K562 (cell line): Measurements from ENCODE around the gene UBE2L6. TPM values are rescaled to one million over a fixed set of nuclear protein-coding genes. Genes with fewer than 3 reads are reported as not detected.

ENCODE experiments used
- ATF3 ChIP-seq, 2 experiments: fragments of 450-650 bp in 1 of 2; sonication (generic) in 1 of 2; formaldehyde crosslinking in 1 of 2; IDR thresholded peaks in 1 of 2; conservative IDR thresholded peaks in 1 of 2; 2 replicates each; pipeline versions ENCODE4 v1.6.1 to v1.8.1; 2016 to 2023; ENCODE audit warnings: mild to moderate bottlenecking in 2 of 2, moderate library complexity in 2 of 2, inconsistent platforms in 1 of 2, missing genetic modification reagents in 1 of 2
- CBFA2T3 ChIP-seq: fragments of 450-650 bp; IDR thresholded peaks from 2 replicates; pipeline ENCODE4 v1.6.1; 2017
- CCNT2 ChIP-seq: IDR thresholded peaks from 2 replicates; pipeline ENCODE4 v1.6.1; 2011; ENCODE audit warnings: borderline replicate concordance, low read depth, mild to moderate bottlenecking, moderate library complexity, mixed read lengths, low read length; ENCODE audit not compliant: insufficient read length; ENCODE audit errors: extremely low read depth
- FOSL1 ChIP-seq: fragments of 200-800 bp; sonication (Bioruptor generic); conservative IDR thresholded peaks from 2 replicates; pipeline ENCODE4 v1.6.1; 2016; ENCODE audit warnings: missing genetic modification characterization, missing compliant biosample characterization
- PKNOX1 ChIP-seq: fragments of 450-650 bp; IDR thresholded peaks from 2 replicates; pipeline ENCODE4 v1.6.1; 2016
- RBM25 ChIP-seq: fragments of 200-400 bp; formaldehyde crosslinking; IDR thresholded peaks from 2 replicates; pipeline ENCODE4 v1.6.1; 2018; ENCODE audit warnings: low read length, low read depth, moderate library complexity; ENCODE audit not compliant: severe bottlenecking
- RCOR1 ChIP-seq, 2 experiments: IDR thresholded peaks; 2 replicates each; pipeline ENCODE4 v1.6.1; 2012; ENCODE audit warnings: low read depth in 2 of 2, low read length in 2 of 2, borderline replicate concordance in 1 of 2, improper control_type of control experiment in 1 of 2
- SIN3B ChIP-seq: fragments of 450-650 bp; IDR thresholded peaks from 2 replicates; pipeline ENCODE4 v1.6.1; 2017; ENCODE audit warnings: low read depth, mild to moderate bottlenecking, moderate library complexity
- SMARCB1 ChIP-seq: IDR thresholded peaks from 2 replicates; pipeline ENCODE4 v1.6.1; 2011; ENCODE audit warnings: improper control_type of control experiment, low read depth; ENCODE audit not compliant: insufficient read length
- YY1 ChIP-seq, 3 experiments: IDR thresholded peaks; 2 replicates each; pipeline ENCODE4 v1.6.1; 2011; ENCODE audit warnings: low read length in 2 of 3, mild to moderate bottlenecking in 2 of 3, moderate library complexity in 2 of 3, borderline replicate concordance in 1 of 3, control low read depth in 1 of 3, low read depth in 1 of 3; ENCODE audit not compliant: insufficient read depth in 3 of 3, insufficient replicate concordance in 2 of 3, control insufficient read depth in 1 of 3, insufficient read length in 1 of 3; ENCODE audit errors: extremely low read depth in 1 of 3
- ZNF174 ChIP-seq: fragments of 250-450 bp; sonication (Bioruptor Pico); IDR thresholded peaks from 2 replicates; pipeline ENCODE4 v1.4.0; 2020; ENCODE audit warnings: mild to moderate bottlenecking
- ZNF253 ChIP-seq: fragments of 250-450 bp; sonication (Bioruptor Pico); conservative IDR thresholded peaks from 2 replicates; pipeline ENCODE4 v1.6.1; 2021; ENCODE audit warnings: mild to moderate bottlenecking
- polyA plus RNA-seq, 8 experiments: library from polyadenylated mRNA; depleted of rRNA in 4 of 8; stranded (reverse) in 5 of 8; unstranded in 3 of 8; fragments of >200 nt; fragmentation: Nextera tagmentation in 2 of 8; fragmentation: Illumina TruSeq in 1 of 8; extraction: Ambion mirVana in 2 of 8; extraction: Trizol in 1 of 8; gene quantifications; 2 replicates each; pipeline versions ENCODE4 v1.2.1 to v1.2.3, GENCODE V29; 2011 to 2014; ENCODE audit warnings: inconsistent platforms in 1 of 8, missing spikeins in 1 of 8
- total RNA-seq, 7 experiments: library from RNA; depleted of rRNA in 6 of 7; stranded (reverse); fragments of >200 nt in 6 of 7; fragmentation: Illumina TruSeq in 2 of 7; extraction: Trizol in 2 of 7; gene quantifications; 2 replicates each; pipeline versions ENCODE4 v1.2.1 to v1.2.3, GENCODE V29; 2011 to 2021; ENCODE audit warnings: low replicate concordance in 1 of 7
- TF ChIP-seq, protein P1 (sequence below): IDR thresholded peaks from 3 replicates; pipeline ENCODE4 v1.6.1; 2011; ENCODE audit warnings: borderline replicate concordance, mild to moderate bottlenecking; ENCODE audit not compliant: insufficient read length, insufficient read depth

The UBE2L6 gene
- total and polyA plus RNA-seq, 9 of the 15 experiments (the other 6 are each of a cell fraction or from before 2014, with no cell fraction given), result 5.9 to 24.9 (median 9.7) TPM

GRCh38 chr11:57546869-57547475, 20.5 kb downstream of the UBE2L6 start (continued):
- no peak for TF ChIP-seq YY1 (IDR thresholded peaks at IDR 0.05; ENCODE audit: borderline replicate concordance in 1 of 3, control insufficient read depth in 1 of 3, extremely low read depth in 1 of 3, insufficient read depth in 3 of 3, insufficient read length in 1 of 3, insufficient replicate concordance in 2 of 3, low read depth in 1 of 3, low read length in 2 of 3)
- TF ChIP-seq FOSL1 (tag), result 0 out of 2 replicates have a peak, but pooled peaks have one; percentile 22
- no peak for TF ChIP-seq ZNF174 (CRISPR knock-in tag)
- no peak for TF ChIP-seq CBFA2T3
- TF ChIP-seq RCOR1 (IDR thresholded peaks at IDR 0.05; ENCODE audit: borderline replicate concordance in 1 of 2, low read depth in 2 of 2, low read length in 2 of 2), result peak in 1 of 2 experiments; percentile 29; a peak in 1 of 4 replicates
- TF ChIP-seq ZNF253 (CRISPR knock-in tag), result no peak
- no peak for TF ChIP-seq SMARCB1
- no peak for TF ChIP-seq RBM25
- TF ChIP-seq, protein P1, sequence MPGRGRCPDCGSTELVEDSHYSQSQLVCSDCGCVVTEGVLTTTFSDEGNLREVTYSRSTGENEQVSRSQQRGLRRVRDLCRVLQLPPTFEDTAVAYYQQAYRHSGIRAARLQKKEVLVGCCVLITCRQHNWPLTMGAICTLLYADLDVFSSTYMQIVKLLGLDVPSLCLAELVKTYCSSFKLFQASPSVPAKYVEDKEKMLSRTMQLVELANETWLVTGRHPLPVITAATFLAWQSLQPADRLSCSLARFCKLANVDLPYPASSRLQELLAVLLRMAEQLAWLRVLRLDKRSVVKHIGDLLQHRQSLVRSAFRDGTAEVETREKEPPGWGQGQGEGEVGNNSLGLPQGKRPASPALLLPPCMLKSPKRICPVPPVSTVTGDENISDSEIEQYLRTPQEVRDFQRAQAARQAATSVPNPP, result no peak
- peak; percentile 60 for TF ChIP-seq PKNOX1
- TF ChIP-seq CCNT2, result no peak
- TF ChIP-seq SIN3B, result no peak
- TF ChIP-seq ATF3 (IDR thresholded peaks at IDR 0.05), result 0 out of 2 replicates have a peak, but pooled peaks have one; percentile 7
- no peak for TF ChIP-seq ATF3 (CRISPR knock-in tag; conservative IDR thresholded peaks at IDR 0.05)
